WERI-Rb-1 (cell line): Measurements from ENCODE around the gene TBX15.

Source experiments
- DNase-seq: peaks from one replicate; pipeline ENCODE4 v3.0.0-alpha.2; 2020
- H3K27ac ChIP-seq: fragments of 250-450 bp; sonication (Bioruptor Pico); 2 replicates; pipeline ENCODE4 v1.5.1; 2020; ENCODE audit warnings: mild to moderate bottlenecking, moderate library complexity
- H3K27me3 ChIP-seq: fragments of 250-450 bp; sonication (Bioruptor Pico); 2 replicates; pipeline ENCODE4 v1.5.1; 2021; ENCODE audit warnings: mild to moderate bottlenecking, low read depth, moderate library complexity; ENCODE audit not compliant: insufficient read depth, severe bottlenecking
- H3K36me3 ChIP-seq: fragments of 250-450 bp; sonication (Bioruptor Pico); 2 replicates; pipeline ENCODE4 v1.5.1; 2020; ENCODE audit warnings: mild to moderate bottlenecking, moderate library complexity
- H3K4me3 ChIP-seq: 2 replicates; pipeline ENCODE4 v1.5.1; 2011; ENCODE audit warnings: low read depth, mild to moderate bottlenecking, control low read depth, low read length
- H3K9me3 ChIP-seq: fragments of 250-450 bp; sonication (Bioruptor Pico); 2 replicates; pipeline ENCODE4 v1.5.1; 2021; ENCODE audit warnings: mild to moderate bottlenecking, moderate library complexity; ENCODE audit not compliant: severe bottlenecking
- TF ChIP-seq, protein P1 (sequence below): IDR thresholded peaks from 2 replicates; pipeline ENCODE4 v1.5.1; 2011; ENCODE audit warnings: low read depth, mild to moderate bottlenecking, control low read depth, inconsistent platforms, low read length

Gene TBX15

DNA sequence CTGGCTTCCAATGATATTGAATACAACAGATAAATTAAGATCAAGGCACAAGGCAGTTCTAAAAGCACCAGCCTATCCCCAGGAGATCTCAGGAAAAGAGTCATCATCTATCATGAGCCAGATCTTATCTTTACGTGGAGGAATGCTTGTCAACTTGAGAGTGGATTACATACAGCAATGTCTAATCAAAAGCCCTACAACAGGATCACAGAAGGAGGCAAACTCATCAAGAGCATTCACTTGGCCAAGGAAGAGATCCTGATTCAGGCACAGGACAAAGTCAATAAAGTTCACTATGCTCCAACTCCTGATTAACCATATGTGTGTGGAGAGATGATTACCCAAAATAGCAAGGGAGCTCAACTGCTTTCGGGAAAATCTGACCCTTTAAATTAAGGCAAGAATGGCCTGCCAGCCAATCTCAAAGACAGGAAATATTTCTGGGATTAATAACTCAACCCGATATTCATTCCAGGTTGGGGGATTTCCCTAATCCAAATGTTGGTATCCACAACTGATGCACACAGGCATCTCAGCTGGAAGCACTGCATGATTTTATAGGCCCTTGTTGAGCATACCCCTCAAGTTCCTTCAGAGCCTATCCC lies 33.7 kb downstream of the TBX15 start:
- Histone ChIP-seq H3K27me3 (no peaks in the 10 kb centered on the region), H3K9me3 (no peaks in the 10 kb centered on the region), H3K4me3 (no peak overlapping the region), H3K27ac (no peak overlapping the region), H3K36me3 (no peaks in the 10 kb centered on the region)
- TF ChIP-seq, protein P1, sequence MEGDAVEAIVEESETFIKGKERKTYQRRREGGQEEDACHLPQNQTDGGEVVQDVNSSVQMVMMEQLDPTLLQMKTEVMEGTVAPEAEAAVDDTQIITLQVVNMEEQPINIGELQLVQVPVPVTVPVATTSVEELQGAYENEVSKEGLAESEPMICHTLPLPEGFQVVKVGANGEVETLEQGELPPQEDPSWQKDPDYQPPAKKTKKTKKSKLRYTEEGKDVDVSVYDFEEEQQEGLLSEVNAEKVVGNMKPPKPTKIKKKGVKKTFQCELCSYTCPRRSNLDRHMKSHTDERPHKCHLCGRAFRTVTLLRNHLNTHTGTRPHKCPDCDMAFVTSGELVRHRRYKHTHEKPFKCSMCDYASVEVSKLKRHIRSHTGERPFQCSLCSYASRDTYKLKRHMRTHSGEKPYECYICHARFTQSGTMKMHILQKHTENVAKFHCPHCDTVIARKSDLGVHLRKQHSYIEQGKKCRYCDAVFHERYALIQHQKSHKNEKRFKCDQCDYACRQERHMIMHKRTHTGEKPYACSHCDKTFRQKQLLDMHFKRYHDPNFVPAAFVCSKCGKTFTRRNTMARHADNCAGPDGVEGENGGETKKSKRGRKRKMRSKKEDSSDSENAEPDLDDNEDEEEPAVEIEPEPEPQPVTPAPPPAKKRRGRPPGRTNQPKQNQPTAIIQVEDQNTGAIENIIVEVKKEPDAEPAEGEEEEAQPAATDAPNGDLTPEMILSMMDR, result no peak
- no peak for DNase-seq

DNA sequence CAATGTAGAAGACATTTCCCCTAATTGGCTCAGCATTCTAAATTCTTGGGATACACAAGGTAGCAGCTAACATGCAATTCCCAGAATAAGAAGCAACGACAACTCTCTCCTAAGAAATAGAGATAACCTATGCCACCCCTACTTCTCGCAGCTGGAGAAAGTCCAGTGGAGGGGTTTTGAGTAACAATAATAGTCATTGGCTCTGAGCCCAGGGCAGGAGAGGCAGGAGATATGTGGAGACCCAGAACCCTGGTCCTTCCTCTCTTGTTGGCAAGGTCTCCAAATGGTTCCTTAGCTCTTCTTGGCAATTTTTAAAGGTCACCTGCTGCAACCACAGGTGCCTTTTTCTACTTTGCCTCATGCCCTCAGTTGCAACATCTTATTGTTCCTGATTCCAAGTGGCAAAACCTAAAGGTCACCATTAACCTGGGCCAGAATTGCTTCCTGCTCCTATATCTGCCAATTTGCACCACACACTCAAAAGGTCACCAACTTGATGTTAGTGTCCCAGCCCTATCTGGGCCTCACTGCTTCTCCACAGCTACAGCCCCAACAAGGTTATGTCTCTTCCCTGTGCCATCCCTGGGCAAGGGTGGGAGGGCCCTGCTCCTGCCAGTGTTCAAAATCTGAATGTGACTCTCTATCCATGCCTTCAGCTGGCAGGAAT lies 36.7 kb downstream of the TBX15 start:
- DNase-seq, result no peak
- H3K9me3 ChIP-seq, result no peaks in the 10 kb centered on the region
- H3K4me3 ChIP-seq, result no peak overlapping the region
- no peaks in the 10 kb centered on the region for H3K36me3 ChIP-seq
- H3K27me3 ChIP-seq, result no peaks in the 10 kb centered on the region
- no peak overlapping the region for H3K27ac ChIP-seq
- TF ChIP-seq, protein P1, result no peak

DNA sequence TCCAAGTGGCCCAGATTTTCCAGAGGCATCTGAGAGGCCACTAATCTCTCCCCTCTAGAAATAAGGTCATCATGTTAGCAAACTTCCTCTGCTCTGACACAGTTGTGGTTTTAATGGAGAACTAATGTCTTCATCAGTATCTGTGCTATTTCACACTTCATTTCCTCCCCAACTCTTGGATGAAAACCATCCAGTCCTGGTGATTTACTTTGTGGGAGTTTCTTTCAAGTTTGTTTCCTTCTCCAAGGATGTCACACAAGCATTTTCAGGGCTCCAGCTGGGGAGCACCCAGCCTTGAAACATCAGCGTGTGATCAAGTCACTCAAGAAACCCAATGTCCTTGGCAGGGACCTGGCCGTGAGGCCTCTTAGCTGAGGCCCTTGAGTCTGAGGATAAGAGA lies 38.8 kb downstream of the TBX15 start:
- no peak overlapping the region for H3K4me3 ChIP-seq

DNA sequence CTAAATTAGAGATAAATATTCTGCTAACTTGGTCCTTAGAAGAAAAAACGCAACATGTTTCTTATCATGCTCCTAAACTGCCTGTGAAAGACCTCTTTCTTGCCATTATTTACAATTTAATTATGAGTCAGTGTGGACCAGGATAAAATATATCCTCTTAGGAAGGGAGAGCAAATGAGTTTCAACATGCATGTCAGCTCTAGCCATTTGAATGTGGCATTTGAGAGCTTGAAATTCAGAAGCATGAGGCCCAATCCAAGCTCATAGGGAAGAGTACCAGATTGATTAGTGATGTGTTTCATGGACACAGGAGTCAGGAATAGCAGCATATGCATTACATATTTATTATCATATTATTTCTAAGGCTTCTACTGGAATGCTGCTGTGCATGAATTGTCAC lies 39.3 kb downstream of the TBX15 start:
- DNase-seq, result no peak
- no peaks in the 10 kb centered on the region for H3K27me3 ChIP-seq
- H3K9me3 ChIP-seq, result no peaks in the 10 kb centered on the region
- H3K36me3 ChIP-seq, result no peaks in the 10 kb centered on the region
- TF ChIP-seq, protein P1, result no peak
- no peak overlapping the region for H3K27ac ChIP-seq
- H3K4me3 ChIP-seq, result no peak overlapping the region

More for the DNA sequence above, 38.8 kb downstream of the TBX15 start:
- DNase-seq, result no peak
- TF ChIP-seq, protein P1, result no peak
- H3K36me3 ChIP-seq, result no peaks in the 10 kb centered on the region
- no peaks in the 10 kb centered on the region for H3K9me3 ChIP-seq
- H3K27me3 ChIP-seq, result no peaks in the 10 kb centered on the region
- H3K27ac ChIP-seq, result no peak overlapping the region

GRCh38 chr1:118948351-118948750 lies 39.8 kb downstream of the TBX15 start:
- TF ChIP-seq, protein P1, result no peak
- Histone ChIP-seq H3K4me3 (no peak overlapping the region), H3K36me3 (no peaks in the 10 kb centered on the region), H3K9me3 (no peaks in the 10 kb centered on the region), H3K27ac (no peak overlapping the region), H3K27me3 (no peaks in the 10 kb centered on the region)
- no peak for DNase-seq
